Right renal cortex interstitium (tissue), 3 donors: ENCODE measurements around the gene SUMF1. TPM values are rescaled to one million over a fixed set of nuclear protein-coding genes. Genes with fewer than 3 reads are reported as not detected.
A peak's percentile ranks its signal among the peaks of the same experiment; 100 is the strongest.

ENCODE experiments used
- DNase-seq, 3 donors: peaks; one replicate each; pipeline ENCODE4 v3.0.0-alpha.2; 2013; ENCODE audit warnings: low read depth in 3 of 3, low spot score in 2 of 3
- polyA plus RNA-seq, 3 donors: library from polyadenylated mRNA; unstranded; fragments of 120-200 nt; gene quantifications; one replicate each; pipeline ENCODE4 v1.2.1, GENCODE V29; 2013; ENCODE audit not compliant: insufficient read length in 3 of 3

Gene SUMF1
- polyA plus RNA-seq, 3 donors, result 46.1 to 50.8 (median 50.0) TPM

DNA sequence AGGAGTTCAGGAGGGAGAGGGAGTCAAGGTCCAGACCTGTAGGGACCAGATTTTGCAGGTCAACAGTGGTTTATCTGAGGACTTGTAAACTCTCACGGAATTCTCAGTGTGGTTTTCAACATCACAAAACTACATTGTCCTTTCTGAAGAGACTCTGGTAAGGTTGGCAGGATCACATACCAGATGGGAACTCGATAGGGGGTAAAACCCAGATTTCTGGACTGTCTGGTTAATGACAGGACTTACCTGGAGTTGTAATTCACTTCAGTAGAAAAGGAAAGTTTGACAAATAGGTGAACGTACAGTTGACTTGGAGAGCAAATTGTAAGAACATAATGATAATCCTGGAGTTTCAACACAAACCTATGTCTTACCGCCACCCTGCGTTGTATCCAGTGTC is 31.4 kb upstream of the SUMF1 start:
- DNase-seq, result no peak

DNA sequence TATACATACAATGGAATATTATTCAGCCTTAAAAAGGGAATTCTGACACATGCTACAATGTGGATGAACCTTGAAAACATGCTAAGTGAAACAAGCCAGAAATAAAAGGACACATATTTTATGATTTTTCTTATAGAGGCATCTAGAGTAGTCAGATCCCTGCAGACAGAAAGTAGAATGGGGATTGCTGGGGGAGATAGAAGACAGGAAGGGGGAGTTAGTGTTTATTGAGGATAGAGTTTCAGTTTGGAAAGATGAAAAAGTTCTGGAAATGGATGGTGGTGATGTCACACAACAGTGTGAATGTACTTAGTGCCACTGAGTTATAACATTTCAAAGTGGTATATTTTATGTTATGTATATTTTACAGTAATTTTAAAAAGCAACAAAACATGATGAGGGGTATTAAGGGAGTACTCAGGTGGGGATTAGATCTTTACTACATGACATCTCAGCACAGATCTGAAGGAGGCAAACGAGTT is 30.8 kb upstream of the SUMF1 start:
- no peak for DNase-seq

DNA sequence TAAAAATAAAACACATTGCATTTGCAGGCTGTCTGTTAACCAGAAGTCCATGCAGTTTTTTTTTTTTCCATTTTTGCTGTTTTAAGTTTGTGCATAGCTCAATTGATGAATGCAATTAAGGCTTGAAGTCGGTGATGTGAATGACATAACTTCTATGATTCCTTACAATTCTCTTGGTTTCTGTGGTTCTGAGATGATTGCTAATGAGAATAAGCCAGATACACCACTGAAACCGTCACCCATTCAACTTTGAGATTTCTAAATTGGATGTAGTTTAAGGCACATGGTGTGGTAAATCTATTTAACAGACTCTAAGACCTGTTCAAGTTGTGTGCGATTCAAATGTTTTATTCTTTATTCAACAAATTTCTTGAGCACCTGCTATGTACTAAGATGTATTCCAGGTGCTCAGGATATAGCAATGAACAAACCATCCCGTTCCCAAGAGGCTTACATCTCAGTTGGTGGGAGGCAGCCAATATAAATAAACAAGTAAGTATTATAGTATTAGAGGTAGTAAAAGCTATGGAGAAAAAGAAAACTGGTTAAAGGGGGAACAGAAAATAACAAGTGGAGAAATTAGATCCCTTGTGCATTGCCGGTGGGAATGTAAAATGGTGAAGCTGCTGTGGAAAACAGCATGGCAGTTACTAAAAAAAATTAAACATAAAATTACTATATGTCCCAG is 30.1 kb upstream of the SUMF1 start:
- no peak for DNase-seq

DNA sequence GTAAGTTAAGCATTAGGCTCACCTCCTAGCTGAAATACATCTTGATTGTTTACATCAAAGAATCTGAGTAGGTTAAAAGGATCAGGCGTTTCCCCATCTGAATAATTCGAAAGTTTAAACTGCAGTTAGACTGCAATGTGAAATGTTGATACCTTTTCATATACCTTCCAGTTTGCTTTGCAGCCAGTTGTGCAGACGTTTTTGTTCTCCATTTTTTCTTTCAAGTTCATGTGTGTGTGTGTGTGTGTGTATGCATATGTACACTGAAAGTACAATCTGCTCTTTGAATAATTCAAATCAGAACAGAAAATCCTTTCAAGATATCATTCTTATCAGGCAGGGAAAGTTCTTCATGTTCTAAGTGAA is 29.0 kb upstream of the SUMF1 start:
- no peak for DNase-seq

DNA sequence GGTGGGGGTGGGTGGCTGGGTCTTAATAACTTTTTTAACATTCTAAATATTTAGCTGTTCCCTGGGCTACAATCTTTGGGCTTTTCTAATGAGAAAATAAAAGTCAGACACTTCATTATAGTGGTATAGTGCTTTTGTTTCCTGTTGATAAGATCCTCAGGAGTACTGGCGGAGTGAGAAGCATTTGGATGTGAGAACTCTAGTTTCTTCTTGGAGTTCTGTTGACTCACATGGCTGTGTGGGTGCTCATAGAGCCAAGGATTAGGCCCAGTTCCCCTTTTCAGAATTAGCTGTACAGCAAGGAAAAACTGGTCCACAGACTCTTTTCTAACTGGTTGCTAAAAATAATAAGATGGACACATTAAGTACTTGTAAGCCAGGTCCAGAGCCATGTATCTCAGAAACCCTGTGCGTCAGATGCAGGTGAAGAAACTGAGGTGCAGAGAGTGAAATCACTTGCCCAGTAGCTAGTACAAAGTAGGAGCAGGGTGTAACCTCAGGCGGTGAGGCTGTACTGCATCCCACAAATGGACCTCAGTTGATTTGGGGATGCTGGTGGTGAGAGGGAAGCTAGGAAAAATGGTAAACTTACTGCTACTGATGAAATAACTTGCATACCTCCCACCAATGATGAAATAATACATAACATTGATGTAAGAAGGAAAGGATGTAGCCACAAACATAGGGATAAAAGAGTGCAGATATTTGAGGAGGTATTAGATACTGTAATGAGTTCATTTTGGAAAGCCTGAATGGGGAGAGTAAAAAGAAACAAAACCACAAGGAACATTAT is 28.4 kb upstream of the SUMF1 start:
- no peak for DNase-seq

DNA sequence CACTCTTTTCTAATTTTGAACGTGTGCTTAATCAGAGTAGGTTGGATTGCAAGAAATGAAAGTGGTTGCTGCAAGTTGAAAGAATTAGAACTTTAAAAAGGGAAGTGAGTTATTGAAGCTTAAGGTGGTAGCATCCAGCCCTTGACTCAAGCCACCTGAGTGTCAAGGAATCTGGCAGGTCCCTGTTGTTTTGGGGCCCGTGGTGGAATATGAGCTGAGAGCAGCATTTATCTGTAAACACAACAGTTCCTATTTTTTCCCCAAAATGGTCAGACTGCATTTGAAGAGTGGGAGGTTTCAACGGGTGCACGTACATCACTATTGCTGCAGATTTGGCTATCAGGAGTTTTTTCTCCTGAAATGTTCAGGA is 27.8 kb upstream of the SUMF1 start:
- DNase-seq, result no peak

DNA sequence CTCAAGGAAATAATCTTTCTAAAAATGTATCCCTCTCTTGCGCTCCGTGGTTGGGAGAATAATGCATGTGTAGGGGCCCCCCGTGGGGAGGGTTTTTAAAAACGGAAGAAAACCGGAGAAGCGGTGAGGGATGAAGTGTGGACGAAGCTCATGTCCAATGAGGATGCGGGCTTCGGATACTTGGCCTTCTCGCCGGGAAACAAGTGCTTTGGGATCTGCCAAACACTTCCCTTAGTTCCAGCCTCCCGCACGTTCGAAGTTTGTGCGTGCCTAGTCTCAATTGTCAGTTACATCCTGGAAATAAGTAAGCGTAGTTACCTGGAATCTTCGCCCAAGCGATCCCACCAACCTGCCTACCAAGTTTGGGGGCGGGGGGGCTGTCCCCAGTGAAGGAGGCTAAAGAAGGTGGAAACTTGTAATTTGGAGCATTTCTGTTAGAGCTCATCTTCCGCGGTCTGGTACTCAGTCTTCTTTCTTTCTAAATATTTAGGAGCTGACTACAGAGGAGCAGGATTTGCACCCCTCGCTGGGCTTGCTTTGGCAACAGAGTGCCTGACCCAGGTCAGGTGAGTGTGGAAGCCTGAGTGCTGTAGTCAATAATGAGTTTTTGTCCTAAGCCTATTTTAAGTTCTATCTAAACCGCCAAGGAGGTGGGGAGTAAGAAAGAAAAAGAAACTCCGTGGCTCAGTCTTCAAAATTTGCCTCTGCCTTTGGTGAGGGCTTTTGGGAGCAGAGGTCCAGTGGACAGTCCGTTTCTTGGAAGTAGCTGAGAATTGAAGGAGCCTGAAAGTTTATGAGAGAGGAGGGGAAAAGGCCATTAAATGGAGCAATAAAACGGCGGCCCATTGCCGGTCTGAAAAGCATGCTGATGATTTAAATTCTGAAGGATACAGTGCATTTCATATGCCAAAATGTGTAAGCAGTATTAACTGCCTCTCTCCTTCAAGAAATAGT is 27.1 kb upstream of the SUMF1 start:
- DNase-seq, result no peak

DNA sequence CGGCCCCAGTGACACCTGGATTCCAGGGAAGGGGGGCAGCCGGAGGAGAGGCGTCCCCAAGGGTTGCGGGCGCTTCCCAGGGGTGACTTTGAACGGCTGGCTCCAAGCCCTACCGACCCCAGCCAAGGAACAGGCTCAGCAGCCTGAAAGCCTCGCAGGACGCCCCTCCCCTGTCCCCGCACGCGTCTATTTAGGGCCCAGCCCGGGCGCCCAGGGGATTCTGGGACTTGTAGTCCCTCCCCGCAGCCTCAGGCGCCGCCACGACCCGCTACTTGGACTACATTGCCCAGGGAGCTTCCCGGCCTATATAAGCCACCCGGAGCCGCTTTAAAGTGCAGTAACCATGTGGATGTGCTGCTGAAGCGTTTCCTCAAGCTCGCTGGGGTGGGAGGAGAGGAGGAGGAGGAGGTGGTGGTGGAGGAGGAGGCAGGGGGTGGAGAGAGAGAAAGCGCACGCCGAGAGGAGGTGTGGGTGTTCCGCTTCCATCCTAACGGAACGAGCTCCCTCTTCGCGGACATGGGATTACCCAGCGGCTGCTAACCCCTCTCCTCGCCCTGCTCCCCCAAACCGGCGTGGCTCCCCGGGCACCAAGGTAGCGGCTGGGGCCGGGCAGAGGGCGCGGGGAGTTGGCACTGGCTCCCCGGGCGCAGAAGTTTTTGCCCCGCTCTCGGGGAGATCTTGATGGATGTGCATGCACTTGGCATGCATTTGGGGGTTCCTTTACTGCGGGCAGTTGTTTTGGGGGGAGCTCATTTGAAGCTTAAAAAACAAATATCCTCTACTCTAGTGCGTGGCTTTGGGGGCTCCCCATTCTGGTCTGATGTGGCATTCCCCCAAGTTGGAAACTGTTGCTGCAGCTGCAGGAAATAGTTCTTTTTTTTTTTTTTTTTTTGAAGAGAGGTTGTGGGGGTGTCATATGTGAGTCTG is 26.2 kb upstream of the SUMF1 start, which contains the start of gene ITPR1:
Gene ITPR1, plus strand, starts transcription at position 335 of the 927 bp plus-strand sequence. CDS start 23,144 bp downstream, outside the sequence.
- DNase-seq, result peak; percentile 95 to 99 (median 99)

DNA sequence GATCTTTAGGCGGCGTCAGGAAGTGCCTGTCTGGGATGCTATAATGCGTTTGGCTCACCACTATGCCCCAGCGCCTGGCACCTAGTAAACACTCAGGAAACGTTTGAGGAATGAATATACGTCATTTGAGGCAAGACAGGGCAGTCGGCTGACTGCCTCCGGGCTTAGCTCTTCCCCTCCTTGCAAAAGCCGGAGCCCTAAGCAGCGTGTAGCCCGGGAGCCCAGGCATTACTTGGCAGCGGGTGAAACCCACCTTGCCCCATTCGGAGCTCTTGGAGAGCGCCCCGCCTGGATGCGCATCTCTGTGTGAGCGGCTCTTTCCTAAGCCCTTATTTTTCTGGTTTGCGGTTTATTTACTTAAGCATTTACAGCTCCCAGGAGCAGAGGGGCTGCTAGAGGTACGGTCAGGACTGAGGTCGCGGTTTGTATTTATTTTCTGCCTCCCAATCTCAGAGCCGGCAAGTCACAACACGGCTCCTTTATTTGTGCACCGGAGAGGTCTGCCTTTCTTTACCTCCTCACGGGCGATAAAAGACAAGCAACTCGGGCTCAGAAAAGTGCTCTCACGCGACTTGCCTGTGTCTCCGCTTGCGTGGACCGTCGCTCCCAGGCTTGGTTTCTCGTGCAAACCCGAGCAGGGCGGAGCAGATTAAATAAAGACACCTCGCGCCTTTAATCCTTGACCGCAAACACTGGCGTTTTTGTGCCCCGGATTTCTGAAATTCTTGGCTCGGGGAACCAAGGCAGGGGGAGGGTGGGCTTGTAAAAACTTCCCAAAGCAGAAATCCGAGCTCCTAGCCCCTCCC is 25.3 kb upstream of the SUMF1 start:
- no peak for DNase-seq

DNA sequence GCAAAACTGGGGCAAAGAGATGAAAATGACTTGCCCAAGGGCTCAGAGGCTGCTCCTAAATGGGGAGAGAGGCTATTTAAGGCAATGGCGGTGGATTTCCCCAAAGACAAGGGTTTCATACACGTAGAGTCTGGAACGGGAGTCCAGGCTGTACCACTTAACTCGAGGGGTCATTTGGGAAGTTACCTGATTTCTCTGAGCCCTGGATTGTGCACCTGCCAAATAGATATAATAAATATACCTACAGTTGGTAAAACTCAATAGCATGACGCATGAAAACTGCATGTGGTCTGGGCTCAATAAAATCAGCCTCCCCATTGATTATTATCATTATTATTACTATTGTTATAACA is 24.8 kb upstream of the SUMF1 start:
- DNase-seq, result no peak

DNA sequence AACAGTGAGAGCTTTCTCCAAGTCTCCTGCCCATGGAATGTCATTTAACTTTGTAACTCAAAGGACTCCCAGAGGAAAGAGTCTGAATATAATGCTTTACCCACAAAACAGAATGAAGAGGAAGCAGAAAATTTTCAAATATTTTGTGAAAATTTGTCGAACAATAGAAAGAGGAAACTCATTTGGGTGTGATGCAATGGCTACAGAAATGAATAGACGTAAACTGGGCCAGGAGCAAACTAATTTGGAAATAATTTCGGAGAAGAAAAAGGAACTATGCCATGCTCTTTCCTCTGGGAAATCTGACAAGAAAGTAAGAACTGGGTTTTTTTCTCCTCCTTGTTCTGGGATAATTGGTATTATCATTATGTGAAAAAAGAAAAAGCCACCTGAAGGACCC is 11.2 kb upstream of the SUMF1 start:
- DNase-seq, result no peak

DNA sequence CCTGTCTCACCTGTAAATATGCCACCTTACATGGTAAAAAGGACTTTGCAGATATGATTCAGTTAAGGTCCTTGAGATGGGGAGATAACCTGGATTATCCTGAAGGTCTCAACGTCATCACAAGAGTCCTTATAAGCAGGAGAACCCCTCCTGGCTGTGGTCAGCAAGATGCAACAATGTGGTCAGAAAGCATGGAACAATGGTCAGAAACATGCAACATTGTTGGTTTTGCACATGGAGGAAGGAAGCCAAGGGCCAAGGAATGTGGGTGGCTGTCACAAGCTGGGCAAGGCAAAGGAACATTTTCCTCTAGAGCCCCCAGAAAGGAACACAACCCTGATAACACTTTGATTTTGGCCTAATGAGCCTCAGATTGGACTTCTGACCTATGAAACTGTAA is 9.4 kb upstream of the SUMF1 start:
- no peak for DNase-seq

DNA sequence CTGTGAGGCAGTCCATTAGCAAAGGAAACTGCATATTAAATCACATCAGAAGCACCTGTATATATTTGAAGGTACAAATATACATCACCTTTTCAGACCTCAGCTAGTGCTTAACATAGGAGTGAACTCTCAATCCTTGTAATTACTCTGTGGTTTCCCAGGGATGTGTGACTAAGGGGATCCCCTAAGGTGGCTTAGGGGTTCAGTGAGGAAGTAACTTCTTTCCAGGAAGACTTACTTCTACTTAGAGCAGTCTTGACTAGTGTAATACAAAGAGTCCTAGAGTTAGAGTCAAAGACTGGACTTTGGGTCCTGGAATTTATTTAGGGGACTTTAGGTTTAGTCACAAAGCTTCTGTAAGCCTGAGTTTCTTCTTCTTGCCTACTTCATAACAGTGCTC is 8.7 kb upstream of the SUMF1 start:
- no peak for DNase-seq

DNA sequence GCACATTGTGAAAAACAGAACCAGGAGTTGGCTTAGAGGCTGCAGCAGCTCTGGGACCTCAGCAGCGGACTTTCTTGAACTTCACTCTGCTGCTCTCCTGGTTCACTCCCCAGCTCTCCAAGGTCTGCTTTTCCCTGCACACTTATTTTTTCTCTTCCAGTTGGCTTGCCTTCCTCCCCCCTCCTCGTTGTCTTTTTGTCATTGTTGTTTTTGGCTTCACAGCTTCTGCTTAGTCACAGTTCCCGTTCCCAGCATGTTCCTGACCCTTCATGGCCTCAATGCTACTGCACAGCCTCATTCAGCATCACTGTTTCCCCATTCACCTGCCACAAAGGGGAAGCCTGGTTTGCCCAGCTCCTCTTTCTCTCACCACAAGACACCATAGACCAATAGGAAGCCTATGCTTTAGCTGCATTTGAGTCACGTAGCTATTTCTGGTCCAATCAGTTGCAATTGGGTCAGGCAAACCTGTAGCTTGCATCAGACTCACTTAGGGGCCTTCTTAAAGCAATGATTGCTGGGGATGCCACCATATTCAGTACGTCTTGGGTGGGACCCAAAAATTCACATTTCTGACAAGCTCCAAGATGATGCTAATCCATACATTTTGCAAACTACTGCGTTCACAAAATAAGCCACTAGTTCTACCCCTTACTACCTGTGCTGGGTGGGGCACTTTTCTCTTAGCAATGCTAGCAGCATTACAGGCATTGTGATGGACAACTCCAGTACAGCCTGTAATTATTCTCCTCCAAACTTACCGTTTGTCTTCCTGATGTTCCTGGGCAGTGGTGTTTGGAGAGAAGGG is 7.8 kb upstream of the SUMF1 start:
- no peak for DNase-seq

DNA sequence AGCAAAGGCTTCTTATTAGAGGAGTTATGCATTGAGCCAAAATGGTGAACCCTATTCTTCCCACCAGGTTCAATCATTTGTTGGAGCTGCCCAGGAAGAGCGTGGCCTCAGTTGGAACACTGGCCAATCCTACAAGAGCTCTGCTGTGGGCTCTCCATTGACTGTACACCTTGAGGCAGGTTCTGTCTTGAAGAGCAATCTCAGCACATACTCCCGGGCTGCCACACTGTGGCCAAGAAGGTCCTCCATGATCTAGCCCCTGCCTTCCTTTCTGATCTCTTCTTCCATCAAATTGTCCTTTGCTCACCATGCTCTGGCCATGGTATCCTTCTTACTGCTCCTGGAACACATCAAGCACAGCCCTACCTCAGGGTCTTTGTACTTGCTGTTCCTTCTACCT is 5.7 kb upstream of the SUMF1 start:
- DNase-seq, result no peak

DNA sequence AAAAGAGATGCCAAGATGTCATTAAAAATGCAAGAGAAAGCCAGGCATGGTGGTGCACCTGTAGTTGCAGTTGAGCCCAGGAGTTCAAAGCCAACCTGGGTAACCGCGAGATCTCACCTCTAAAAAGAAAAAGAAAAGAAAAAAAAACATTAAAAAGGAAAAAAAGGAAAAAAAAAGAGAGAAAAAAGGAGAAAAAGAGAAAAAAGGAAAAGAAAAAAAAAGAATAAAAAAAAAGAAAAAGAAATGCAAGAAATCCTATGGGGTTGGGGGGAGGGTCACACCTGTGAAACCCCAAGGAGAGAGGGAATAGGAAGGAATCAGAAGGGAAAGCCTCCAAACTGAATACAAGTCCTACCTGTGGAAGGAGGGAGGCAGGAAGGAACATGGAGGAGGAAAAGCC is 5.2 kb upstream of the SUMF1 start:
- no peak for DNase-seq

DNA sequence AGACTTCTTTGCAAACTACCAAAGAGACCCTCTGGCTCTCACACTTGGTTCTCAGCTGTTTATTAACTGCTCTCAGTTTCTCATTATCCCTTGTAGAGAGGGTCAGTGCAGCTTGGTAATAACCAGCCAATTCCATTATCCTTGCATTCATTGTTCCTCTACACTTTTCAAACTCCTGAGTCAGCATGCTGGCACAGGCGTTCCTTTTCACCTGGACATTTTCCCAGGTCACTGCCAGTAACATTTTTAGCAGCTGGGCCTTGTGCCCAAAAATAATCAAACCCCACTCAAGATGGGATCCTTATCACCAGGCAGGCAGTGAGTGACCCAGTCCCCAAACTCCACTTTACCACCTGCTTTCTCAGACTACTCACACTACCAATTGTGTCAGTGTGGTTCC is 4.8 kb upstream of the SUMF1 start:
- DNase-seq, result no peak

DNA sequence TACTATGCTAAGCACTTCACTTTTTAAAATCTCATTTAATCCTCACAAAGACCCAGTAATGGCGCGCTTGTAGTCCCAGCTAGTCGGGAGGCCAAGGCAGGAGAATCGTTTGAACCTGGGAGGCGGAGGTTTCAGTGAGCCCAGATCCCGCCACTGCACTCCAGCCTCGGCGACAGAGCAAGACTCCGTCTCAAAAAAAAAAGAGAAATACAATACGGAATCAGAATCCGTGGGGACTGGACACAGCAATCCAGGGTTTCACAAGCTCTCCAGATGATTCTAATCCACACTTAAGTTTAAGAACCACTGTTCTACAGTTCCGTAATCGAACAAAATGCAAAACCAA is 426 bp upstream of the SUMF1 start:
- no peak for DNase-seq

DNA sequence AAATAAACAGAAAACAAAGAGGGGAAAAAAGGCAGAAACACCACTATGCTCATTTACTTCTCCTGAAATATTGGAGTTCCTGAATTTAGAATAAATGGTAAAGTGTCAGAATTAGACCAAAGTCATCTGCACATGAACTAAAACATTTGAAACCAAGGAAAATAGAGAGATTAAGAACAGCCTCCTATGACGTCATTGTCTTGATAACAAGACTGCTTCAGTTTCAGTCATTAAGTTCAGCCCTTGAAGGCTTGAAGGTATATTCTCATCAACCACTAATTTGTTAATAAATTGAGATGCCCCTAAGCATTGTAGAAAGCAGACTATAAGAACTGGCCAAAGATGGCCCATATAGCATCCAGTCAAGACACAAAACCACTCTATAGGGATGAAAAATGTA is 2.5 kb downstream of the SUMF1 start:
- DNase-seq, result no peak
